ENCODE results near the gene ING2. TPM values are rescaled to one million over a fixed set of nuclear protein-coding genes. Genes with fewer than 3 reads are reported as not detected.

The ING2 gene
- polyA plus RNA-seq, 10 donors = 13.8 to 21.9 (median 14.7) TPM

DNA sequence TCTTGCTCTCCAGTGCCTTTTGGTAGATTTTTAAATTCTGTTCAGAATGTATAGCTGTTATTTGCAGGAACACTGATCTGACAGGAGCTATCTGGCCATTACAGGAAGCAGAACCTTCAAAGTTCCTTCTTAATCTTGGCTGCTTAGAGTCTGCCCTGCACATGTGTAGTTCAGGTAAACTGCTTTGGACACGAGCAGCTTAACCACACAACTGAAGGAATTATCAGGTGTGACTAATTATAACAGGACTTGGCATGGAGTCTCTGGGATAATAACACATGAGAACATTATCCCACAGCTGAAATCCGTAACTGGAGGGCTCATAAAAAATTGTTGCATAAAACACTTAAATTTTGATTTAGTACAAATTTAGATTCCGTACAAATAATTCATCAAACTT, 11.6 kb upstream of the ING2 start:
- no peak for DNase-seq

GRCh38 chr4:183495184-183495583, 9.7 kb upstream of the ING2 start:
- DNase-seq = peak in 1 of 3 donors; percentile 63

- no peak for DNase-seq
Measured at GRCh38 chr4:183499389-183499788, 5.5 kb upstream of the ING2 start.

- DNase-seq = peak in 1 of 3 donors; percentile 17
Measured at GRCh38 chr4:183499801-183500200, 5.1 kb upstream of the ING2 start.

DNA sequence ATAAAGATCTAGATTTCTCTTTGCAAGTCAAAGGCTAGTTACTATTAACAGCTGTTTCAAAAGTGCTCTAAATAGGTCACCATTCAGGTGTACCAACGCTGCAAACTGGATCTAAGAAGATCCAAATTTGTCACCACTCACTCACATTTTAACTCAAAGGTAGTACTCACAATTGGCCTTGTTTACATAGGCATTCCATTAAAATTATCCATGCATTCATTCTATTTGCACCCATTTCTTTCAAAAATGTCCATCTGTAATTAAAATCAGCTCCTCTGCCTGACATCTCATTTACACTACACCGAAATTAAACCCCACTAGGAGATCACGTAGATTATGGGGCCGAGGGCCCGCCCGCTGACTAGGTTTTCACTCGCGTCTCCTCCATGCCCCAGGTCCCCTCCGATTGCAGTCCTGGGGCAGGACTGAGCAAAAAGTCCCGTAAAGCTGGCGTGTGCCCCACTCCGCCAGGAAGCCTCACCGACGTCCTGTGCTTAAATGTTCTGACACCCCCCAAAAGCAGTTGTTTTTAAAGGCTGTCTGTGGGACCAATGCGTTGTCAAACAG, 1.3 kb upstream of the ING2 start:
- no peak for DNase-seq

- DNase-seq = peak; percentile 99 to 100 (median 99)
Measured at GRCh38 chr4:183504064-183504929, 561 bp upstream of the ING2 start.

GRCh38 chr4:183505611-183506388, 942 bp downstream of the ING2 start:
- peak; percentile 87 to 98 (median 94) for DNase-seq

GRCh38 chr4:183506389-183506735, 1.5 kb downstream of the ING2 start:
- DNase-seq = no peak

DNA sequence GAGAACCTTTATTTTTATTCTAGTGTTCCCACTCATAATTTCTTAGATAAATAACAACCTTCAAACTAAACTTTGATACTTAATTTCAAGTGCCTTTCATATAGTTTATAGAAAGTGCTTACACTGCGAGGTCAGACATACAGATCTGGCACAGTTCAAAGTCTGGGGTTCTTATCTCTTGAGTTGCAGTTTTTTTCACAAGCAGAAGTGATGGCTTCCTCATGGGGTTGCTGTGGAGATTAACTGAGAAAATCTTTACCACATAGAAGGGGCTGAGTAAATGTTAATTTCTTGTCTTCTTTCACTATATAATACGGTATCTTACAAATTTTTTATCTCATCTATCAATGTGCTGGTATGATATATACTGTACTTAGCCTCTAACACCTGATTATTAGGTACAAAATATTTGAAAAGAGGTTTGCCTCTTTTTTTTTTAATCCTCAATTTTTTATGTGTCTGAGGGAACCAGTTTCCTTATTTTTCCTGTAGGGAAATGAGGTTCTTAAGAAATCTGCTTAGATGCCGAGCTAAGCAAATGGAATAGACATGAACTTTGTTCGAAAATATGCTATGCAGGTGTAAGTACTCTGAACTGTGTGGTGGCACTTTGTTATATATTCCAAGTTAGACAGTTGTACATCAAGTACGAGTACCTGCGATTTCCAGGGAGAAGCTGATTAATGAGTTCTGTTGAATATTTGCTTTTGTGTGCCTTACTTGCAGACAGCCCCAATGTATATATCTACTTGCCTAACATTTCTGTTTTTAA, 3.3 kb downstream of the ING2 start:
- DNase-seq = no peak

DNA sequence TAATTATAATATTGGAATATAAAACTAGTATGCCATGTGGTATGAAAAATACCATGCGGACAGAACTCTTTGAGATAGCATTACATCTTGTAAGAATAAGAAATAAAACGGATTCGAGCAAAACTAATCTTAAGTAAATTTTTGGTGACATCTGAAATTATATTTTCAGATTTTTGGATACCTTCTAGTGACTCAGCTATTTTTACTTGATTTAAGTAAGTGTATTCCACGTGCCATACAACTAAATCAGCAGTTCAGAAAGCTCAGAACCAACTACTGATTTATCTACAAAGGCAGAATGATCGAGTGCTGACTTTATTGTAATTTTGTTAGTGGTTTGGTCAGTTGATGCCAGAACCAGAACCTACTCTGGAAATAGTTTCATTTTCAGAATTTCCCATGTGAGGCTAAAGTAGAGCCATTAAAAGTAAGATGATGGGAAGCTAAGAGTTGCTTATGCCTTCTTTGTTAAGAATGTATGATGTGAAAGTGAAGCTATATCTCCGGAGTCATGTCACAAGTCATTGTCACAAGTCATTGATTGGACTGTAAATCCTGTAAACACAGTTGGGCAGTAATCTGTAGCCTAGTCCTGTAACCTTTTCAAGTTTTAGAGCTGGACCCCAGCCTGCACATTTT, 4.0 kb downstream of the ING2 start:
- no peak for DNase-seq

DNA sequence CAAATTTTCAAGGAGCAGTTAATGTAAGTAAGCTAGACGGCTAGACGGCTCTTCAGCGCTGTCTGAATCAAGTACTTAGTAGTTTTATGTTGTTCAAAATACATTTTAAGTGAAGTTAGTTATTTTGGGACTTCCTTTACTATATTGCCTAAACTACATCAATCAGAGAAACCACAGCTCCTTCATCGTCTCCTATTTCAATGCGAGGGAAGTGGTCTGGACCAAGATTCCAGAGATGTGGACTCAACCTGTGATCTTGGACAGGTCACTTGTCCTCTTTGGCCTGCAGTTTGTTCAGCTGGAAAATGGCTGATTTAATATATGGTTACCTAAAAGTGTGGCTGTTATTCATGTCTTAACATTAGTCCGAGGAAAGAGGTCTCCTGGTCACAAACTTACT, 10.6 kb downstream of the ING2 start:
- DNase-seq = no peak

DNA sequence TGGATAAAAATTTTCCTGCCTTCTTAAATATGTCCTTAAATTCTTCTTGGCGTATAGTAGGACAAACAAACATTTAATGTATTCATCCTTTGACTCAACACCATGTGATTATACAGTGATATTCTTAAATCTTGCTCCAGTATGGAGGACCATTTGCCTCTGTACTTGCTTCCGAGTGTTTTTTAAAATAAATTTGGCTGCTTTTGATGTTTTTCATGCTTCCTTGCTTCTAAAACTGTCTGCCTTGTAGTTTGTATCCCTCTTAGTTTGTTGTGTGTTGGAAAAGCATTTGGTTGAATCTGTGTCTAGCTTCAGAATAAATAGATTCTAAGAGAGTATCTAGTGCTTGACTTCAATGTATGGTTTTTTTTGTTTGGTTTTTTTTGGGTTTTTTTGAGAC, 12.3 kb downstream of the ING2 start:
- DNase-seq = no peak

DNA sequence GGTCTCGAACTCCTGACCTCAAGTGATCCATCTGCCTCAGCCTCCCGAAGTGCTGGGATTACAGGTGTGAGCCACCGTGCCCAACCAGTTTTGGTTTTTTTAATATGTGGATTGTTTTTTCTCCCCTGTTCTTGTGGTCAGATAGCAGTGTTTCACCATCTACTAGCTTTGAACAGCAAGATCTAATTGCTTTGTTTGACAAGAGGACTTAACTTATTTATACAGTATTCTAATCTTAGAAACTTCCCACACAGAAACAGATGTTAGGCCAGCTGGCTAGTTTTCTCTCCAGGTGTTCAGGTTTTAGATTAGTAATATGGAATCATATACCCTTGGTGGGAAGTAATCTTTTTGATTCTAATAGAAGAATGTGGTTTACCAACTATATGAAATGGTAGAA, 12.9 kb downstream of the ING2 start:
- no peak for DNase-seq

- DNase-seq = no peak
Measured at GRCh38 chr4:183522821-183523220, 18.0 kb downstream of the ING2 start.

GRCh38 chr4:183527326-183527725, 22.5 kb downstream of the ING2 start:
- DNase-seq = no peak

- peak; percentile 29 to 71 (median 32) for DNase-seq
Measured at GRCh38 chr4:183532821-183533220, 28.0 kb downstream of the ING2 start.

GRCh38 chr4:183533698-183534097, 28.8 kb downstream of the ING2 start:
- DNase-seq = no peak

DNA sequence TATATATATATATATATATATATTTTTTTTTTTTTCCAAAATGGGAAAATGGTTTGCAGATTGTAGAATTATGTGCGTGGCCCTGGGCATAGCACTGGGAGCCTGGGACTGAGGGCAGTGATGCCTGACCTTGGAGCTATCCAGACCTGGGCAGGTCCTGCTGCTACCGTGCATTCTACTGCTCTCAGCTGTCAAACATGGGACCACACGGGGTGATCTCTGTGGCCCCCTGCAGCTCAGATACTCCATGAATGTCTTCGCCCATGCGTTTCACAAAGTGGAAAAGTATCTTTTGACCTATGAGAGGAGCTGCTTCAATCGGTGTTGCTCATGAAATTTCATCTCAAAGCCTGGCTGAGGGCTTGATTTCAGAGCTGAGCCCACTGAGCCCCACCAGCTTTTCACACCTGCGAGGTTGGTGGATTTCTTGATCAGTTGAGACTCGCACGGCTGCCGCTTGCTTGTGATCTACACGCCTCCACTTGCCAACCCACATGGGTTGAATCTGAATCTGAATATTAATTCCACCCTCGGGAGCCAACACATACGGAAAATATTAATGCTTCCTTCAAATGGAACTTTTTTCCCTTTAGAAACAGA, 35.7 kb downstream of the ING2 start:
- DNase-seq = peak in 2 of 3 donors; percentile 28 to 42

GRCh38 chr4:183541010-183541751, 36.3 kb downstream of the ING2 start:
- peak in 2 of 3 donors; percentile 28 to 58 for DNase-seq

GRCh38 chr4:183541752-183542040, 36.8 kb downstream of the ING2 start:
- no peak for DNase-seq
